Thyroid gland (tissue), 4 donors: ENCODE results near the gene UGGT1.

Source experiments
- CTCF ChIP-seq, 6 experiments: fragments of 200-600 bp in 3 of 6; fragments of 450-650 bp in 3 of 6; sonication (generic) in 3 of 6; IDR thresholded peaks; one replicate each; pipeline ENCODE4 v1.5.1; 2016 to 2019; ENCODE audit warnings: antibody characterized with exemption in 6 of 6, mild to moderate bottlenecking in 2 of 6, inconsistent platforms in 1 of 6, moderate library complexity in 1 of 6
- POLR2A ChIP-seq, 2 donors: fragments of 450-650 bp; IDR thresholded peaks; one replicate each; pipeline ENCODE4 v1.6.1; 2017; ENCODE audit warnings: antibody characterized with exemption in 2 of 2, mild to moderate bottlenecking in 2 of 2, moderate library complexity in 1 of 2

GRCh38 chr2:128196471-128196931, 105.5 kb downstream of the UGGT1 start:
- TF ChIP-seq CTCF (IDR thresholded peaks at IDR 0.05) (no peak), POLR2A (IDR thresholded peaks at IDR 0.05) (no peak)
